Endometrial microvascular endothelial cells (primary cell): Measurements from ENCODE around the gene GLIS1. TPM values are rescaled to one million over a fixed set of nuclear protein-coding genes. Genes with fewer than 3 reads are reported as not detected.

ENCODE experiments used
- in situ Hi-C: cut with HindIII; loops from 2 replicates; pipeline ENCODE4 v1.10.0; 2017; ENCODE audit warnings: low sequenced_read_pairs, low pct_unique_long_range_greater_than_20kb; ENCODE audit errors: inconsistent ontology term
- total RNA-seq: library from RNA; depleted of rRNA; stranded (reverse); fragments of >200 nt; gene quantifications from one replicate; pipeline ENCODE4 v1.2.3, GENCODE V29; 2015; ENCODE audit errors: inconsistent ontology term

Gene GLIS1
- total RNA-seq, 1 donor from 2014 or later, result not detected

DNA sequence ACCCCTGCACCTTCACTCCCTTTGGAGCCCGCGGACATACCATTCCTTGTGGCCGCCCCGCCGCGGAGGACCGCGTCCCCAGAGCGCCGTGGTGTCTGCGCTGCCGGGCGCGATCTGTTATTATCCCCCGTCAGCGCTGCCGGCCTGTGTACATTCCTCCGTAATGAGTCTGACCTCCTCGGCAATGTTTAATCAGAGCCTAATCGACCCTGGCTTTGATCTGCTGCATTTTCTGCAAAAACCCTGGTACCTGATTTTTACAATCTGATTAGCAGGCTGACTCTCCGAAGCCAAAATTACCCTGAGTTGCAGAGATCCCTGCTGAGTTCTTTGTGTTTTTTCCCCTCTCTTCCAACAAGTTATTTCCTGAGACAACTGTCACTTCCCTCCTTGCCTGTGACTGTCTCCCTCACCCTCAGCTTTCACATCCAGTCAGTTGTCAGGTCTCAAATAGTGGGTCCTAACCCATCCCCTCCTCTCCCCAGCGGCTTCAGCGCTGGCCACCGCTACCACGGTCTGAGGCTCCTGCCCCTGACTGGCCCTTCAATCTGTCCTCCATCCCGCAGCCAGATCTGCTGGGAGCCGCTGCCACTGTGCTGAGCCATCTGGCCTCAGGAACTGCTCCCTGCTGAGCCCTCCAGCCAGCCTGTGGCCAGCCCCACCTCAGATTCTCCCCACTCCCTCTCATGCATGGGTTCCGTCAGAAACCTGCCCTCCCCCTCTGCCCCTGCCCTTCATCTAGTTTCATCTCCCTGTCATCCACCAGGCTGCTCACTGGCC is 53.5 kb downstream of the GLIS1 start:
- in situ Hi-C loops, result no loop called here

DNA sequence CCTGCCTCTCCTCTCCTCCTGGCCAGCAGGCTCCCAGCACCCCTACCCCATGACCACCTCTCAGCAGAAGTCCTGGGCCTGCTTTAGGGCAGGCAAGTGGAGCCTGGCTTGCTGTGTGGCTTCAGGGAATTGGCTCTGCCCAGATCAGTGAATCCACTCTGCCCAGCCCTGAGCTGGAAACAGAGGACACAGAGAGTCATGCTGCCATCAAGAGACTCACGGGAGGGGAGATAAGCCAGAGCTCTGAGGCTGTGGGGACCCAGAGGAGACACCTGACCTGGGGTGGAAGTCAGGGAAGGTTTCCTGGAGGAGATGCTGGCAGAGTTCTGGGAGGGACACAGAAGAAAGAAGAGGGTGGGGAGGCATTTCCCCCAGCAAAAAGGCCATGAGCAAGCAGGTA is 54.2 kb downstream of the GLIS1 start:
- in situ Hi-C loops, result no loop called here

DNA sequence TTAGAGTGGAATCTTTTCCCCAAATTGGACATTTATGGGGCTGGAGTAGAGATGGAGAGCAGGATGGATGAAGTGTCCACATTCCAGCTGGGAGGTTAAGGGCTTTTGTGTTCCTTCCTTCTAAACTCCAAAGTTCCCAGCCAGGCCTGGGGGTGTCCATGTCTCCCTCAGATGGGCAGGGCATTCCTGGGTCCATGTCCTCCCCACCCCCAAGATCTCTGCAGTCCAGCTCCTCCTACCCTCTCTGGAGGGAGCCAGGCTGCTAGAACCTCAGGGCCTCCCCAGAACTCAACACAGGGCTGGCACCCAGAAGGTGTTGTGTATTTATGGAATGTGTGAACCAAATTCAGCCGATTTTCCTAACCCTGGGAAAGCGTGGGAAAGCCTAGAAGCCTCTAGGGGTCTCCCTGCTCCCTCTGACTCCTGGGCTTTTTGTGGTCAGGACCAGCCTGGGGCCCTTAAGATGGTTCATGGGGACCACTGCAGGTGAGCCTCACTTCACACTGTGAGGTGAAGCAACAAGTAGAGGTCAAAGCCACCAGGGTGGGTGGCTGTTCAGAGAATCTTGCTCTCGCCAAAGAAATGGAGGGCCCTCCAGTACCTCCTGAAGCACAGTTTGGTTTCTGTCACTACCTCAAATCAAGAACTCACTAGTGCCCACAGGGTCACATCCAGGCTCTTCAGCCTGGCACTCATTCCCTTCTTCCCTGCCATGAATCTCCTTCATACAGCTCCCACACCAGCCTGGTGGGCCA is 54.8 kb downstream of the GLIS1 start:
- in situ Hi-C loops, result no loop called here

DNA sequence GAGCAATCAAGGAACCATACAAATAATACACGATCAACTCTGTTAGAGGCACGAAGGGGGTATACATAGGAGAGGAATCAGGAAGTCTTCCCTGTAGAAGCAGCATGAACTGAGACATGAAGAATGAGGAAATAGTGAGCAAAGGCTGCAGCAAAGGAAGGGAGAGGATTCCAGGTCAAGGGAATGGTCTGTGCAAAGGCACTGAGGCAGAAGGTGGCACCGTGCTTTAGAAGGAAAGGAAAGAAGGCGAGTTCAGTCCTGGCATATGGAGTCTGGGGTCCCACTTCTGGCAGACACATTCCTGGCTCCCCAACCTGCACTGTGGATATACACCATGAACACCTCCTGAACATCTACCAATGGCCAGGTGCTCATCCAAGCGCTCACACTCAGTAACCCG is 56.1 kb downstream of the GLIS1 start:
- in situ Hi-C loops, result no loop called here

DNA sequence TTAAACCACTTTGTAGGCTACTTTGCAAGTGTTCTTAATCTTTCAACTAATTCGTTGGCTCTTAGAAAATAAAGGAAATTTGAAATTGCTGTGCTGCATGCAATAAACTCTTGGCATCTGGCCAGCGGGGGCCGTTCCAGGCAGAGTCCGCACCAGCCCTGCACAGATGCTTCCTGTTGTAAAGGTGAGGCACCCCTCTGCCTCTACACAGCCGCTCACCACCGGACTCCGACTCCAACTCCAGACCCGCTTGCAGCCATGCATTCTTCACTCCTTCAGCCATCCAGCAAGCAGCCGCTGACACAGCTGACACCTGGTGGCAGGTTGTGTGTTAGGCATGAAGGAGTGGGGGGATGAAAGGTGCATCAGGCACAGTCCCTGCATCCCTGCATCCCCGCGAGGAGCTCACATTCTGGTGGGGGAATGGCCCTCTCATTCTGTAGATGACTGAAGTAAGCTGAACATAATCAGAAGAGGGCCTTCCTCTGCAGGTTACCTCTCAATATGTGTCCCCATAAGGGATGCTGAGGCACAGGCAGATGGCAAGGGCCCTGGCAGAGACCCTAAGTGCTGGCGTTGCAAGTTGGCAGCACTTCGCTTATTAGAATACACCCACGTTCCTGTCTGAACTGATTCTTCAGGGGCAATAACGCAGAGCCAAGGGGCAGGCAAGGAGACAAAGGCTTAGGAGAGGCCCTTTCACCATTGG is 56.8 kb downstream of the GLIS1 start:
- in situ Hi-C loops, result no loop called here

DNA sequence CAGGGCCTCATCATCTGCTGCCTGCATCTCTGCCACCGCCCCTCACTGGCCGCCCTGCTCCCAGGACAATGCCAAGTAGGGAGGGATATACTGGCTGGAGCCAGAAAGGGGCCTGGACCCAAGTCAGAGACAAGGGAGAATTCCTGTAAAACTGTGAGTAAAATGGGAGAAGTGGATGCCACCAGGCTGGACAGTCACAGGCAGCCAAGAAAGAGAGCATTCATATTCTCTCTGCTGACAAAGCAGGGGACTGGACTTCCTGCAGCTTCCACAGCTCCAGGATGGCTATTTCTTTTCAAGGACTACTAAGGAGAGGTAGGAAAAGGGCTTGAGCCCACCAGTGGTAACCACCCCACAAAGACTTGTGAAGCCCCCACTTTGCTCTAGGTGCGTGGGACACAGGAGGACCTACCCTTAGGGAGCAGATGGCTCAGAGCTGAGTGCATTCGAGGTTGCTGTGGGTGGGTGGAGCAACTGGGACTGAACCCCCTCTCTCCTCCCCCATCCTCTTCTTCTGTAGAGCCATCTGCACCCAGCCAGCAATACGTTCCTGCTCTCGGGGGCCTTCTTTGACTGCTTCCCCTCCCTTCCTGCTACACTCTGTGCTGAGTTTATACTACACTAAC is 57.5 kb downstream of the GLIS1 start:
- in situ Hi-C loops, result no loop called here

DNA sequence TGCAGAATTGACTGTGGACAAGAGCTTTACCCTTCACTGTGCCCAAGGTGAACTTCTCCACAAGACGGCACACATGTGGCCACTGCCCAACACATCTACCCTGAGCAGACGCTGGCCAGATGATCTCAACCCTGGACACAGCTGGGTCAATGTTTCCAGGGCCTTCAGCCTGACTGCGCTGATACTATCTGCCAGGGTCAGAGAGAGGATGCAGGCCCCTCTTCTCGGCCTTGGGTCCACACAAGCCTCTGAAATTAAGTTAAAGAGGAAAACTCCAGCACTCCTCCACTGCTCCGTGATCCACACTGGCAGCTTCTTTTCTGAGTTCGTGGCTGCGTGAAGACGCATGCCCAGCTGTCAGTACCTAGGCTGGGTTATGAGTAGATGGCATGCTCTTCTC is 58.1 kb downstream of the GLIS1 start:
- in situ Hi-C loops, result no loop called here

DNA sequence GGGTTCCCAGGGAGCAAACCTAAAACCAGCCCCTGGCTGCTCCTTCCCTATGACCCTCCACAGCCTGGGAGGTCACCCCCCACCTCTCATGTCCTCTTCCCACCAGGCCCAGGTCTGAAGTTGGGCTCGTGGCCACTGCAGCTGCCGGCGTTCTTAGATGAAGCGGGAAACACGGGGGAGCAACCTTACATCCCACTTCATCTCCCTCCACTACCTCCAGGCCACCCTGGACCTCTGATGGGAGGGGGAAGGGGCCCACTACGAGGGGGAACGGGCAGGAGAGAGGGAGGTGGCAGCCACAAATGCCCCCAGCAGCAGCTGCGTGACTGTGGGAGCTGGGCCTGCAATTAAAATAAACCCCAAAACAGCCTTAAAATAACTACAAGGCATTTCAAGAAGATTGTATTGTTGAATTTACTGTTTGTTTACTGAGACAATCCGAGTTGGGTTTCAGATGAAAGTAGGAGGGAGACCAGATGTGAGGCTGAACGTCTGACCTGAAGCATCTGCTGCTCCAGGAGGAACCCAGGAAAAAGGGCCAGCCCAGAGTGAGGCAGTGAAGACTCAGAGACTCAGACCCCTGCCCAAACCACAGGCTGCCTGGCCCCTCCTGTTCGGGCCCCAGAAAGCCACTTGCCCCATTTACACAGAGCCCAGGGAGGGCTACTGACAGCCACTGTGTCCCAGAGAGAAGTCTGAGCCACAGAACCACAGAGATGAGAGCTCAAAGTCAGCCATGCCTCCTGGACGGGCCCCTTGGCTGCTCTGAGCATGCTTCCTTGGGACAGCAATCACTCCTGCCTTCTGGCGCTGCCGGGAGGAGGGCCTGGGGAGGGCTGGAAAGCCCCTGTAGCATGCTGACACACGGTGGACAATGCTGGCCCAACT is 59.8 kb downstream of the GLIS1 start:
- in situ Hi-C loops, result no loop called here

DNA sequence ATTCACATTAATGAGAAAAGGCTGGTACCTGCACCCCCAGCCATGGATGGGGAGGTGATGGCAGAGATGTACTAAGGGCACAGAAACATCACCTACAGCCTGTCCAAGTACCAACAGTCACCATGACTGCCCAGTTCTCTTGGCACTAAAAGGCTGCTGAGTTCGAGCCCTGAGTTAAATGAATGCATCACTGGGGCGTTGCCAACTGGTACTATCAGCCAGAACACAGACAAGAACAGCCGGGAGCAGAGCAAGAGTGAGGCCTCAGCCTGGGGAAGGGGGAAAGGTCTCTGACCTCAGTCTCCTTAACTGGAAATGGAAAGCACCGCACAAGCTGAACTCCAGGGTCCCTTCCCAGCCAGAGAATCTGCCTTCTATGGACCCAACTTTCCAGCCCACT is 60.5 kb downstream of the GLIS1 start:
- in situ Hi-C loops, result no loop called here

DNA sequence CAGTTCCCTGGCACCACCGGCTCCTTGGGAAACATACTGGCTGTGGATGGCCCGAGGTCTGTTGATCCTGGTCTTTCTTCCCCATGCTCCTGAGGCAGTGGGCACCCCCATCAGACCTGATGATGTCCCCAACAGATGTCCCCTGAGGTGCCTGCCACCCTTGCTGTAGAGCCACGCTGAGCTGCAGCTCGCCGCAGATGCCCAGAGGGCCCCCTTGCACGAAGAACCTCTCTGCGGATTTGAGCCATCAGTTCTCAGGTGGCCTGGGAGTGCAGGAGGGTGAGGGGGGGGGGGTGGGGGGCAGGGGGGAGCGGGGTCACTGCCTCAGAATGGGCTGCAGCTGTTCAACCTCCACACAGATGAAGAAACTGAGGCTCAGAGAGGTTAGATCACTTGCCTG is 60.9 kb downstream of the GLIS1 start:
- in situ Hi-C loops, result no loop called here

DNA sequence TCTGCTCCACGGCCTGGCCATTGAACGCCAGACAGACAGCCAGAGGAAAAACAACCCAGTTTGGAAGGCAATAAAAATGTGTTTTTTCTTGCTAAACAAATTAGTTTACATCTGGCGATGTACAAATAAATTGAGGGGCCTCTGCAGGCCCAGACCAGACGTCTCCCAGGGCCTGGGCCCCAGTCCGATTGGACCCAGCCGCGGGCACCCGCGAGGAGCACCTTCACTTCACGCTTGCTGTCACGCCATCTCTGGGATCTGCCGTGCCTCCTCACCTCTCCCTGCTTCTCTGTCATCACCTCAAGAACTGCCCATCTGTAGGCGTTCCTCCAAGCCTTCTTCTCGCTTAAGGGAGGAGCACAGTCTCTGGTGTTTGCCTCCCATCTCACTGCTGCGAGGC is 61.5 kb downstream of the GLIS1 start:
- in situ Hi-C loops, result no loop called here

DNA sequence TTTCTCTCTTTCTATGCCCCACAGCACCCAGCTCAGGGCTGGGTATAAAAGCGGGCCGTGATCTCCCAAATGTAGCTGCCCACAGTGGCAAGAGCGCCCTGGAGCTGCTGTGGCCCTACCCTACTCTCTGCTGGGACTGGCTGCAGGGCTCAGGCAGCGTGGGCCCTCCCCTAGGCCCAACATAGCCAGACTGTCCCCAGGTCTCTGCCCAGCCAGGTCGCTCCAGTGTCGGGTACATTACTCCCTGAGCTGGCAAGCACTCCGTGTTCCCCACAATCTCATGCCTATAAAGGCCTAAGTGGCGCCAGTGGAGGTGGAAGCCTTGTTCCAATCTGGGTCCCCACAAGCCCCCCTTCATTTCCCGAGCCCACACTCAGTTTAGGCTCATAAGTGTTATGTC is 66.2 kb downstream of the GLIS1 start:
- in situ Hi-C loops, result no loop called here

DNA sequence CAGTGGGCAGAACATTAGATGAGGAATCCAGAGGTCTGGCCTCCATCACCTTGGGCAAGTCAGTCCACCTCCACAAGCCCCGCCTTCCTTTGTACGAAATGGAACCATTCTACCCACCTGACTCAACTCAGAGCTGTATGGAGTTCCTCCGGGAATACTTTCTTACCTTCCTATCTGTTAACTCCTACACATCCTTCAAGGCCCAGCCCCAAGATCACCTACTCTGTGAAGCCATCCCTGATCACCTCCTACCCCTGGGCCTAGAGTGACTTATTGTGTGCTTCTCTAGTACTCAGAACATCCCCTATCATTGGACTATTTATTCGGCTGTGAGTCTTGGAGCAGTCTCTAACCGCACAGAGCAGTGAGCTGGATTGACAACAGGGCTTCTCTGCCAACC is 66.7 kb downstream of the GLIS1 start:
- in situ Hi-C loops, result no loop called here

DNA sequence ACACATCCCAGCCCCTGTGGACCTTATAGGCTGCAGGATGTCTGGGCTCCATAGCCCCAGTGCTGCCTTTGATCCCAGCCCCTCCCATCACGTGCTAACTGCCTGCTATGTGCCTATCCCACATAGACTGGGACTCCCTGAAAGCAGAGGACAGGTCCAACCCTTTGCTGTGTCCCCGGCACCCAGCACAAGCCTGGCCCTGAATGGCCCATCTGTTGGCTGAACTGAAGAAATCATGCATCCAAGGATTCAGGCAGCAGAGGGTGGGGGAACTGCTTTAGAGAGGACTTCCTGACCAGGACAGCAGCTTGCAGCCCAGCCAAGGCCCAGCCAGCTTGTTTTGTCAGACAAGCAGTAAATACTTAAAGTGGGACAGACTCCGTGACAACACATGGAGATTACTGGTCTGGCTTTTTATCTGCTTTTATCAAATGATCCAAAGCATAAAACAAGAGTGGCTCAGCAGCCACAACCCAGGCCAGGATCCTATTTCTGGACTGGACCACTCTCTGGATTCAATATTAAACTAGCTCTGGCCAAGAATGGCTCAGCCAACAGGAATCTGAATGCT is 69.3 kb downstream of the GLIS1 start:
- in situ Hi-C loops, result no loop called here

DNA sequence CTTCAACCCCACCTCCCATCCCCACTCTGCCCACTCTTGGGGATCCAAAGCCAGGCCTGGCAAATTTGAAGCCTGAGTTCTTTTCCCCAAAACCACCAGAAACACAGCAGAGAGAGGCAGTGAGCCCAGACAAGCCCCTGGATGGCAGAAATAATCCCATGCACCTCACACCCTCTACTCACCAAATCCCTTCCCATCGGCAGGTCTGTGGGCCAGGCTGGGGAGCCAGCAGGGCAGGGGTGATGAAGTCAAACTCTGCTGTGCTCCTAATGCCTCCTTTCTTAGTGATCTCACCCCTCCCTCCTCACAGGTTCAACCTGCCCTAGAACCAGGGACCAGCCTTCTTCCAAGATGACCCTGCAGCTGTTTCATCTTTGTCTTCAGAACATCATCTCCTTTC is 72.4 kb downstream of the GLIS1 start:
- in situ Hi-C loops, result no loop called here

DNA sequence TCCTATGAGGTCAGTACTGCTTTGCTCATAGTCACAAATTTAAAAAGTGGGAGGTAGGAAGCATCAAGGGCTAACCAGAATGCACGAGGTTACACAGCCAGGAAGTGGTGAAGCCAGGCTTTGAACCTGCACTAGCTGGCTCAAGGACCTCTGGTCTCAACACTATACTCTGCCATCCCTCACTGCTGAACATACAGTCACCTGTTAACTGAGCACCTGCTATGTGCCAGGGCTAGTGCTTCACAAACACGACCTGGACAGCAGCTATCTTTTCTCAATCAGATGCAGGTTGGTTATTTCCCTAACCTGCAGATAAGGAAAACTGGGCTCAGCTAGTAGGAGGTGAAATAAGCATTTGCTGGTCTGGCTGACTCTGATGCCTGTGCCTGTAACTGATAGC is 73.0 kb downstream of the GLIS1 start:
- in situ Hi-C loops, result no loop called here

DNA sequence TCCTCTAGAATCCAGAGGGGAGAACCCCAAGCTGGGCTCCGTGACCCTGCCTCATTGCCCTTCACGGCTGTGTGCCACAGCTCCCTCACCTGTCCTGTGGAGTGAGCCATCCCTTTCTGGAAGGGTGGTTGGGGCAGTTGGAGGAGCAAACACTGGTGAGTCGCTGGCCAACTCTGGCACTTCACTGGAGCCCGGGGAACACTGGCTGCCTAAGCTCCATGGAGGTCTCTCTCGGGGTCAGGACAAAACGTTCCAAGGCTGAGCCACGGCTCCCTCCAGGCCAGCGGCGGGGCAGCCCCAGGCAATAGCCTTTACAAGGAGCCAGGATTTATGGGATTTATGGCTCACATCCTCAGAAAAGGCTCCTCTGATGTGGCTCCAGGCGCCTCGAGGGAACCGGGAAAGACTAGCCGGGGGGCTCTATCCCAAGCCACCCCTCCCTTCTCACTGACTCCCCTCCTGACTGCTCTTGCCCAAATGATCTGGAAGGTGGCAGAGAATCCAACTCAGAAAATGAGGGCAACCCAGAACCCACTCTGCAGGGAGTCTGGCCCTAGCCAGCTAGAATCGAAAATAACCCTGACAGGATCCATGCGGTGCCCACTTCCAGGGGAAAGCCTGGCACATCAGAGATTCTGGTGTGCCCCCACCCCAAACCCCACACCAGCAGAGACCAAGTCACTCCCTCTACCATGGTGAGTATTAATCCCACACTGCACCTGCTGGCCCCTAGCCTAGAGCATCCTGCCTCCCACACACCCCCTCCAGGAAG is 75.2 kb downstream of the GLIS1 start:
- in situ Hi-C loops, result no loop called here

DNA sequence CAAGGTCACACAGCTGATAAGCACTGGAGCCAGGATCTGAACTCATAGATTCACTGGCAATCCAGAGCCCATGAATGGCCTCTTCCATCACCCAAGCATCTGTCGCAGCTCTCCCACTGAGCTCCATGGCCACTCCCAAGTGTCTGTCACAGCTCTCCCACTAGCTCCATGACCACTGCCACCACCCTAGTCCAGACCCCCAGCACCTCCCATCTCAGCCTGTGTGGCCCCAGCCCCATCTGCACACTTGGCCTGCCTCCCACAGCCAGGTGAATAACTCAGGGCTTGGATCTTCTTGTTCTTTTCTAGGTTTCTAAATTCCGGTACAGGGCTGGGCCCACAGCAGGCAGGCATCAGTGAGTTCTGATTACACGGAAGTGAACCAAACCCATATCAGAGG is 76.0 kb downstream of the GLIS1 start:
- in situ Hi-C loops, result no loop called here
